Measurements from ENCODE around the gene SCRT2. TPM values are rescaled to one million over a fixed set of nuclear protein-coding genes. Genes with fewer than 3 reads are reported as not detected.

The SCRT2 gene
- total RNA-seq, 1 donor from 2014 or later: 2.0 TPM

DNA sequence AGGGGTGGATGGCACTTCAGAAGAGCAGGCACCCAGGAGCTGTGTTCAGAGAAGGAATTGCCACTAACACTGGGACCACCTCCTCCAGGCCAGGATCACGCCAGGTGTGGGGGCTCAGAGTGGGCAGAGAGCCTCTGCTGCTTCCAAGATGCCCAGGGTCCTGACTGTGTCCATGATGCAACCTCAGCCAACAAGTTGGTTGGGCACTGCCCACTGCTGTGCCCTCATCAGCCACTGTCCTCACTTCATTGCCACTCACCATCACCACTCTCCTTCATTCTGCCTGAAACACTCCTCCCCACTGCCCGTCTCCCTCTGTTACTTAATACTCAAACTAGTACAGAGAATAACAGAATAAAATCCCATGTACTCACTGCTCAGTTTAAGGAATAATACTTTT, 49.0 kb downstream of the SCRT2 start:
- no peak for DNase-seq

DNA sequence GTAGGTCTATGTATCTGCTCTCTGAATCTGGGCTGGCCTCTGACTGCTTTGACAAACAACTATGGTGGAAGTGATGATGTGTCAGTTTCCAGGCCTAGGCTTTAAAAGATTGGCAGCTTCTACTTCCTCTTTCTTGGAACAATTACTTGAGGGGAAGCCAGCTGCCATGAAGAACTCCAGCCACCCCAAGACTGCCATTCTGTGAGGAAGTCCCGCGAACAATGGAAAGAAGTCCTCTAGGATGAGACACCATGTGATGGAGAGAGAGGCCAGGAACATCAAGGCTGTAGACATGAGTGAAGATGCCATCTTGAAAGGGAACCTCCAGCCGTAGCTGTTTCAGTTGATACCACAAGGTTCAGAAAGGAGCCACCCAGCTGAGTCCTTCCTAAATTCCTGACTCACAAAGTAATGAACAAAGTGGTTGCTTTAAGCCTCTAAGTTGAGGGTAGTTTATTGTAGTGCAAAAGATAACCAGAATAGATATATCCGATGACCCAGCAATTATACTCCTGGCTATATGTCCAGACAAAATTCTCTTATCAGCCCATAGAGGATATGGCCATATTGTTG, 50.2 kb downstream of the SCRT2 start:
- no peak for DNase-seq

DNA sequence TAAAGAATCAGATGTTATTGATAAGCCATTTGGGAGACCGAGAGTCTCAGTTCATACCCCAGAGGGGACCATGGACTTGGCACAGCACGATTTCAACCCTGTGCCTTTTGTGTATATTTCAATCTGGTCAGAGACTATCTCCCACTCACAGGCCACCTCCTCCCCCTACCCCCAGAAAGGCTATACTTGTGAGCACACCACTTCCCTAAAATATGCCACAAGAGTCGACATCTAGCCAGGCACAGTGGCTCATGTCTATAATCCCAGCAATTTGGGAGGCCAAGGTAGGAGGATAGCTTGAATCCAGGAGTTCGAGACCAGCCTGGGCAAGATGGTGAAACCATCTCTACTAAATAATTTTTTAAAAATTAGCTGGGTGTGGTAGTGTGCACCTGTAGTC, 51.9 kb downstream of the SCRT2 start:
- DNase-seq: no peak

DNA sequence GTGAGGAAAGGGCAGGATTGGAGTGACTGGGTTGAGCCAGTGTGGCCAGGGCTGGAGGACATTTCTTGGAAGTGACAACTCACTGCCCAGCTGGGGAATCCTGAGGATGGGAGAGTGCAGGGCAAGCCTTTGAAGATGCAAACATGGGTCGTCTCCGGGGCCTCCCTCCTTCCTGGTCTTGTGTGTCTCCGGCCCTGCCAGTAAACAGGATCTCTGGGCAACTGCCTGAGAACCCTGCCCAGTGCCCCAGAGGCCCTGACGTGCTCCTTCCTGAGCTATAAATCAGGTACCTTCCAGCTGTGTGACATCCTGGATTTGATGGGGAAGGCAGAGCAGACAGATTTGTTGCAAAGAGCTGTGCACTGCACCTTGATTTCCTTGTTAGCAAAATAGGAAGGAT, 52.6 kb downstream of the SCRT2 start:
- DNase-seq: no peak

DNA sequence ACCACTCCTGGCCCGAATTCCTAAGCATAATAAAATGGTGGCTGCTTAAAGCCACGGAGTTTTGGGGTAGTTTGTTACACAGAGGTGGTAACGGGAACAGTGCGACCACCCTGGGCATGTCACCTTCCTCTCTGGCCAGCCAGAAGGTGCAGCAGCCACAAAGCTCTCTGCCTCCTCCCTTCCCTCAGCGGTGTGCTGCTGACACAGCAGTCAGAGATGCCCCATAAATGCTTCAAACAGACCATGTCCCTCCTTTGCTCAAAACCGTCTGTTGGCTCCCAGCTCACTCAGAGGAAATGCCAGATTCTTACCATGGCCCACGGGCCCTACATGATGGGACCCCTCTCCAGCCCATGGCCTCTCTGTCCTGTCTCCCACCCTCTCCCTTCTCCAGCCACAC, 53.4 kb downstream of the SCRT2 start:
- DNase-seq: no peak

DNA sequence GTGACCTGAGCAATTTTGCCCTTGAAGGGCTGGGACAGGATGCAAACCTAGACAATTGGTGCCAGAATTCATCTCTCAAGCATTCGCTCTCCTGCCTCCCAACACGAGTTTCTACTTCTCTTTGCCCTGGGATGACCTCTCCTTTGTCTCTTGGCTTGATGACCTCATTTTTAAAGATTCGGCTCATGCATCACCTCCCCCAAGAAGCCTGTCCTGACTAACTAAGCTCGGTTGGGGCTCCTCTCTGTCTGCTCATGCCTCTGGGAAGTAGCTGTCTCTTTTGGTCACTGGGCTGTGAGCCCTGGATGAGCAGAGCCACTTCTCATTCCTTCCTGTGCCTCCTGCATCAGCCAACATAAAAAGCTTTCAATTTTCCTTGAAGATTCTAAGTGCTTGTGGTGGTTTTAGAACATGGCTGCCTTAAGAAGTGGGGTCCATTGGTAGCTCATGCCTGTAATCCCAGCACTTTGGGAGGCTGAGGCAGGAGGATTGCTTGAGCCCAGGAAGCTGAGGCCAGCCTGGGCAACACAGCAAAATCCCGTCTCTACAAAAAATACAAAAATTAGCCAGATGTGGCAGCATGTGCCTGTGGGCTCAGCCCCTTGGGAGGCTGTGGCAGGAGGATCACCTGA, 54.4 kb downstream of the SCRT2 start:
- DNase-seq: no peak

DNA sequence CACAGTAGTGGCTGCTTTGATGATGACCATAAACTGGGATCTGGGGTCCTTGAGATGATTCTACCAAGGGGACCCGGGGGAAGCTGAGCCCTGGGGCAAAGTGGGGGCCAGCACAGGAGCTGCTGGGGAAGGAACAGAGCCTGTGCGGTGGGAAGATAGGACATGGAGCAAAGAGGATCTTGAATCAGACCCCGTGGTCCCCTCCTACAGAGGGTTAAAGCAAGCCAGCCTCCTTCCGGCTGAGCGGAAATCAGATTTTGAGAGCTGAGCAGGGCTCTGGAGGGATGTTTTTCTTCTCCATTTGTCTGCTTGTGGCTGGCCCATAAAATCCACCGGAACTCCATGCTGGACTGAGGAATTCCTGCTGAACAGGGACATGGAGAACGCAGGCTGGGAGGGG, 55.4 kb downstream of the SCRT2 start:
- no peak for DNase-seq

DNA sequence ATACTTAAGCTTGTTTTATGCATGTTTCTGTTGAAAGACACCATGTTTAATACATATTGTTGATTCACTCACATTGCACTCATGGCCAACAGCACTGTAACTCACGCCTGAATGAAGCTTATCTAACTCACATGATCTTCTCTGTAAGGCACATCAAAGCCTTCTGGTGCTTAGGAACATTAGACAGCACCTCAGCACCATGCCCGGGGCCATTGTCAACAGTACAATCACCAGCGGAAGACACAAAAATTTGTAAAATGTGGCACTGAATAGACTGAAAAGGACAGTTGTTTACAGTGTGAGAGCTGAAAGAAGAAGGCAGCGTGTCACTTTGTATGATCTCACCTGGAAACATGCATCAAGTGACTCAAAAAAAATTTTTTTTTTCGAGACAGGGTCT, 56.6 kb downstream of the SCRT2 start:
- DNase-seq: no peak

DNA sequence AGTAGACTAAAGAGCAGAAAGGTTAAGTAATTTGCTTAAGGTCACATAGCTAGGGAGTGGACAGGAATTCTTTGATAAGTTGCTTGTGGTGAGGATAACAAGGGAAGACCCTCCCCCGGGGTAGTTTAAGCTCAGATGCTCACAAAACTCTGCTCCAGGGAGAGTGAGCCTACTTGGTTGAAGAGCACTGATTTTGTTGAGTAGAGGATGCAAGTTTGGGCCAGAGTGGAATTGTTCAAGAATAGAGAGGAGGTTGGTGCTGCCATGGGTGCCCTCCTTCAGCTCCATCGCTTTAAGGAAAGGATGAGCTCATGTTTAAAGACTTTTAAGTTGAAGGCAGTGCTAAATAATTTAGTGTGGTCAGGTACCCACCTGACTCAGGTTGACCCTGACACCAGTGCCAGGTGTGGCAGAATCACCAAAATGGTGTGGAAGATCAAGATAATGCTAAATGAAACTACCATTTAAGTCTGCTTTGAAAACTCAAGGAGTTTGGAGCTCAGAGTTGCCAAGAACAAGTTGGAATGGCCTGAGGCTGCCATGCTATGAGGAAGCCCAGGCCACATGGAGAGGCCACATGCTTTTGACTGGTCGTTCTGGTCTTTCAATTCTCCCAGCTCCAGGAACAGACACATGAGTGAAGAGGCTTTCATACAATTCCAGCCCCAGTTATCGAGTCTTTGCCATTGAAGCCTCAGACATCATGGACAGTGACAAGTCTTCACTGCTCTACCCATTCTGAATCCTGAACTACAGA, 57.5 kb downstream of the SCRT2 start:
- DNase-seq: no peak

DNA sequence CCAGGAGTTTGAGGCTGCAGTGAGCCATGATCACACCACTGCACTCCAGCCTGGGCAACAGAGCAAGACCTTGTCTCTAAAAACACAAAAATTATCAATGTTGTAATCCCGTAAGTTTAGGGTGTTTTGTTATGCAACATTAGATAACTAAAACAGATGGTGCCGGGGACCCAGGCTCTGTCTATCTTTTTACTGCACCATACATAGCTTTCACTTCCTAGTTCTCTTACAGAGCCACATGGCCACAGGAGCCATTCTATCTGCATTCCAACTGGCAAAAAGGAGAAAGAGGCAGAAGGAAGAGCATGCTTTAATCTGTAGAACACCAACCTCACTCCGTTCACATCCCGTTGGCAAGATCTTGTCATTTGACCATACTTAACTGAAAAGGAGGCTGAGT, 60.1 kb downstream of the SCRT2 start:
- DNase-seq: no peak

DNA sequence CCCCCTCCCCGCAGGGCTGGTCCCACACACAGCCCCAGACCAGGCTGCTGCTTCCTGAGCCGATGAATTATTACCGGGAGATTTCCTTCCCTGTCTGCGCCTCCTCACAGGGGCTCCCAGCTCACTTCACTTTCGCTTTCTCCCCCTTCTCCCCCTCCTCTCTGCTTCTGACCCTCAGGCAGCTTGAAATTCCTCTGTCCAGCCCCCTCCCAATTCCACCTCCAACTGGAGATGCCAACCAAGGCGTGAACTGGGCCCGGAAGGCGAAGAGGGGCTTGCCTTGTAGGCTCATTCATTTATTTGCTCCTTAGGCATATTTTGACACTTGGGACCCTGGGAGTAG, 63.8 kb downstream of the SCRT2 start:
- DNase-seq: no peak

Other genes starting within 250 kb of the SCRT2 start
- 15.4 TPM for gene TBC1D20, start 213.3 kb downstream of the SCRT2 start, total RNA-seq
- 187 TPM for gene CSNK2A1, start 132.0 kb downstream of the SCRT2 start, total RNA-seq
- gene TCF15, start 65.5 kb downstream of the SCRT2 start, total RNA-seq: 0.47 TPM
- gene SRXN1, start 22.6 kb downstream of the SCRT2 start, total RNA-seq: 11.5 TPM
- not detected for gene SLC52A3, start 92.7 kb upstream of the SCRT2 start, total RNA-seq
- gene FAM110A, start 157.9 kb upstream of the SCRT2 start, total RNA-seq: 6.7 TPM
- gene ANGPT4, start 240.5 kb upstream of the SCRT2 start, total RNA-seq: not detected